DND-41 (cell line): ENCODE data around the gene PIP4K2A.

Source experiments
- EZH2 ChIP-seq: IDR thresholded peaks from 3 replicates; pipeline ENCODE4 v1.6.1; 2012; ENCODE audit warnings: borderline replicate concordance, low read depth, mild to moderate bottlenecking, moderate library complexity, low read length, inconsistent platforms; ENCODE audit not compliant: severe bottlenecking
- TF ChIP-seq, protein P1 (sequence below): IDR thresholded peaks from 2 replicates; pipeline ENCODE4 v1.5.1; 2012; ENCODE audit warnings: borderline replicate concordance, low read length, moderate library complexity, mild to moderate bottlenecking; ENCODE audit not compliant: poor library complexity, severe bottlenecking; ENCODE audit errors: extremely low read depth

DNA sequence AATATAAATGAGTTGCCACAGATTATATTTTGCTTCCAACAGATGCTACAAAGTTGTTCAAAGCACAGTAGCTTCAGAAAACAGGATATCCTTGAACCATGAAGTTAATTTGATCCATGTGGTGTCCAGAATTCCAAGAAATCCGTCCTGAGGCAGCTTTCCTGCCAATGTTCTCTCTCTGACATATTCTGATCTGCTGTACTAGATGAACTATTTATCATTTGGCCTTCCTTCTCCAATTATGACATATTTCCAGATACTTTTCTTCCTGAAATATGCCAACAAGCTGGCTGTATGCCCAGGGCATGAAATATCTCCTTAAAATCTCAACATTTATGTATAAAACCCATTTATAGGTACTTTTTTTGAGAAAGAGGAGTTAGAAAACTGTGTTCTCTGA is 227.9 kb downstream of the PIP4K2A start:
- TF ChIP-seq, protein P1, sequence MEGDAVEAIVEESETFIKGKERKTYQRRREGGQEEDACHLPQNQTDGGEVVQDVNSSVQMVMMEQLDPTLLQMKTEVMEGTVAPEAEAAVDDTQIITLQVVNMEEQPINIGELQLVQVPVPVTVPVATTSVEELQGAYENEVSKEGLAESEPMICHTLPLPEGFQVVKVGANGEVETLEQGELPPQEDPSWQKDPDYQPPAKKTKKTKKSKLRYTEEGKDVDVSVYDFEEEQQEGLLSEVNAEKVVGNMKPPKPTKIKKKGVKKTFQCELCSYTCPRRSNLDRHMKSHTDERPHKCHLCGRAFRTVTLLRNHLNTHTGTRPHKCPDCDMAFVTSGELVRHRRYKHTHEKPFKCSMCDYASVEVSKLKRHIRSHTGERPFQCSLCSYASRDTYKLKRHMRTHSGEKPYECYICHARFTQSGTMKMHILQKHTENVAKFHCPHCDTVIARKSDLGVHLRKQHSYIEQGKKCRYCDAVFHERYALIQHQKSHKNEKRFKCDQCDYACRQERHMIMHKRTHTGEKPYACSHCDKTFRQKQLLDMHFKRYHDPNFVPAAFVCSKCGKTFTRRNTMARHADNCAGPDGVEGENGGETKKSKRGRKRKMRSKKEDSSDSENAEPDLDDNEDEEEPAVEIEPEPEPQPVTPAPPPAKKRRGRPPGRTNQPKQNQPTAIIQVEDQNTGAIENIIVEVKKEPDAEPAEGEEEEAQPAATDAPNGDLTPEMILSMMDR, result no peak
- no peak for TF ChIP-seq EZH2
